Measurements from ENCODE around the gene CLDN2. TPM values are rescaled to one million over a fixed set of nuclear protein-coding genes. Genes with fewer than 3 reads are reported as not detected.
A peak's percentile ranks its signal among the peaks of the same experiment; 100 is the strongest.

The CLDN2 gene
- total and polyA plus RNA-seq, 2 of the 13 experiments (the other 11 are each of a cell fraction or from before 2014, with no cell fraction given) = 1.3 to 1.5 TPM

DNA sequence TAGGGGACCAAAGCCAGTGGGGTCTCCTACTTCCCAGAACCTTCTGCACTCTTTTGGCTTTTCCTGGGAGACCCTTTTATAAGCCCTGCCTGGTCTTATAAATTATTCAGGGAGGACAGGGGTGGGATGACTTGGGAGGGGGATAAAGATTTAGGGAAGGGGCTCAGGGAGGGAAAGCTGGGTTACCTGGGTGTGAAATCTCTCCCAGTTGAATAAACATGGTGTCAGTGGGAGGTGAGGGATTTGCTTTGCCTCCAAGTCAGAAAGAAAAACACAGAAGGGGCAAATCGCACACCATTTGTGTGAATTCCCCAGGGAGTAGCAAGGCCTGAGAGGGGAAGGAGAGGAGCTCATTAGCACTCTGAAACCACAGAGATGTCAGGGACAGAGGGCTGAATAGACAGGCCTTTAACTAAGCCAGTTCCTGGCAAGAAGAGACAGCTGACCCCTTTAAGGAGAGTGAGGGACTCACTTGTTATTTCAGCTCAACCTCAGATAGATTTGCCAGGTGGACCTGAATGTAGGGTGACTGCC lies 16.8 kb upstream of the CLDN2 start, which contains the start of gene RIPPLY1:
RIPPLY1 (minus strand) TSS at position 51 of the 534 bp plus-strand sequence. CDS start 54 bp downstream, outside the sequence.
- DNase-seq (ENCODE audit: low spot score) = no peak
- Histone ChIP-seq H3K4me1 (ENCODE audit: insufficient read depth, low read length) (peaks cover 84% of the 10 kb centered on the region), H3K9ac (ENCODE audit: insufficient read depth, low read depth, low read length) (peak within 1 kb of the TSS; percentile 43; the same call in 1 of the 2 replicates), H3K9me3 (ENCODE audit: low read length) (no peaks in the 10 kb centered on the region), H3K4me3 (replicated peaks in 1 of 3; ENCODE audit: insufficient read depth in 1 of 3, low read depth in 2 of 3, low read length in 3 of 3) (peak within 1 kb of the TSS in 2 of 3 experiments; percentile 12 to 18; a peak in 1 of 6 replicates), H3K4me2 (ENCODE audit: low read depth, low read length) (peak within 1 kb of the TSS; percentile 54), H3K79me2 (ENCODE audit: insufficient read depth, low read length) (no peaks in the 10 kb centered on the region), H2AFZ (ENCODE audit: low read length) (no peak within 1 kb of the TSS), H4K20me1 (ENCODE audit: insufficient read depth, low read length) (no peaks in the 10 kb centered on the region), H3K27me3 (ENCODE audit: control insufficient read depth in 1 of 2, insufficient read depth in 2 of 2, low read length in 2 of 2) (no peaks in the 10 kb centered on the region), H3K36me3 (replicated peaks in 1 of 2; ENCODE audit: control insufficient read depth in 1 of 2, insufficient read depth in 2 of 2, low read length in 2 of 2) (no peaks in the 10 kb centered on the region), H3K27ac (ENCODE audit: extremely low read length, insufficient read depth, low read length) (peak within 1 kb of the TSS; percentile 87)
- in situ Hi-C loops (cut with HindIII; ENCODE audit: extremely low pct_ligation_motif_present, low pct_unique_long_range_greater_than_20kb) (loop anchor here (5.0 kb wide), 1 partner anchor 59 kb away; no protein-coding TSS in a partner anchor), intact Hi-C loops (cut with micrococcal nuclease; ENCODE audit: unreplicated experiment) (no loop called here)
- ChIA-PET POLR2A (interaction anchor here (1.1 to 5.1 kb wide), 6 partner anchors 8 to 57 kb away, joined by 3 to 76 read pairs (median 6); no protein-coding TSS in a partner anchor), CTCF (ENCODE audit: low intra/inter-chr PET ratio, low total read pairs) (no interaction called here)
- no peak for FAIRE-seq
- no TSS peak for BruUV-seq (replicated peaks)
- 100% methylated on average over 1 of the region's 1 CpG for WGBS (ENCODE audit: low lambda C conversion rate)
- TF ChIP-seq CEBPB (IDR thresholded peaks at IDR 0.05; ENCODE audit: borderline replicate concordance, low read depth, low read length) (no peak), ZNF777 (CRISPR knock-in tag; IDR thresholded peaks at IDR 0.05) (no peak), ATF1 (CRISPR knock-in tag; IDR thresholded peaks at IDR 0.05) (no peak), MTF2 (CRISPR knock-in tag; IDR thresholded peaks at IDR 0.05; ENCODE audit: borderline replicate concordance) (no peak), ZNF253 (CRISPR knock-in tag; IDR thresholded peaks at IDR 0.05; ENCODE audit: borderline replicate concordance) (no peak), NR2C2 (CRISPR knock-in tag; IDR thresholded peaks at IDR 0.05; ENCODE audit: borderline replicate concordance) (no peak), KDM1A (CRISPR knock-in tag; IDR thresholded peaks at IDR 0.05) (no peak), POLR2AphosphoS5 (IDR thresholded peaks at IDR 0.05; ENCODE audit: low read depth, low read length) (no peak), ZNF326 (CRISPR knock-in tag; IDR thresholded peaks at IDR 0.05; ENCODE audit: borderline replicate concordance) (no peak), SNRNP70 (IDR thresholded peaks at IDR 0.05; ENCODE audit: low read depth, low read length) (no peak), ZFP41 (CRISPR knock-in tag; IDR thresholded peaks at IDR 0.05; ENCODE audit: borderline replicate concordance) (no peak), ZNF749 (CRISPR knock-in tag; IDR thresholded peaks at IDR 0.05; ENCODE audit: borderline replicate concordance) (no peak), SRY (CRISPR knock-in tag; IDR thresholded peaks at IDR 0.05) (no peak), ARHGAP35 (CRISPR knock-in tag; IDR thresholded peaks at IDR 0.05; ENCODE audit: borderline replicate concordance) (no peak), GFI1 (CRISPR knock-in tag; IDR thresholded peaks at IDR 0.05; ENCODE audit: borderline replicate concordance) (no peak)
- TF ChIP-seq, protein P1, sequence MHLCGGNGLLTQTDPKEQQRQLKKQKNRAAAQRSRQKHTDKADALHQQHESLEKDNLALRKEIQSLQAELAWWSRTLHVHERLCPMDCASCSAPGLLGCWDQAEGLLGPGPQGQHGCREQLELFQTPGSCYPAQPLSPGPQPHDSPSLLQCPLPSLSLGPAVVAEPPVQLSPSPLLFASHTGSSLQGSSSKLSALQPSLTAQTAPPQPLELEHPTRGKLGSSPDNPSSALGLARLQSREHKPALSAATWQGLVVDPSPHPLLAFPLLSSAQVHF (CRISPR knock-in tag; IDR thresholded peaks at IDR 0.05) = no peak
- ATAC-seq = no peak

Data from HepG2 (cell line).